A549 (cell line): ENCODE results near the gene GRM6. TPM values are rescaled to one million over a fixed set of nuclear protein-coding genes. Genes with fewer than 3 reads are reported as not detected.

ENCODE experiments used
- ATAC-seq, 2 experiments: fragments of 200-7000 bp in 1 of 2; fragments of >200 bp in 1 of 2; cut with Nextera tagmentation in 1 of 2; cut with Tn5 transposase in 1 of 2; 3 replicates each; pipeline versions ENCODE4 v1.8.0 to v1.9.1; 2018 to 2020; ENCODE audit warnings: mild to moderate bottlenecking in 1 of 2, moderate library complexity in 1 of 2
- CTCF ChIA-PET: fragments of 300-600 bp; sonication (Branson Sonifier 250); formaldehyde crosslinking; extraction: SDS; loops from one replicate; lab custom pipeline; 2021; ENCODE audit warnings: antibody characterized with exemption, inconsistent platforms; lab: Yijun Ruan, JAX
- POLR2A ChIA-PET: fragments of 350-600 bp; formaldehyde crosslinking; extraction: SDS; loops from one replicate; lab custom pipeline; 2021; ENCODE audit warnings: antibody characterized with exemption, inconsistent platforms; lab: Yijun Ruan, JAX
- DNase-seq, 2 experiments: peaks; one replicate each; pipeline versions ENCODE4 v3.0.0 to v3.0.0-alpha.2; 2011 to 2016; ENCODE audit warnings: low read depth in 1 of 2, low spot score in 1 of 2
- FAIRE-seq: peaks from 2 replicates; lab custom pipeline; 2011; peaks lifted over from hg19 to GRCh38; lab: Jason Lieb, UNC
- H3K27ac ChIP-seq, 2 experiments: fragments of >200 bp; sonication (Bioruptor Twin); formaldehyde crosslinking; 3 replicates each; pipeline ENCODE4 v1.5.1; 2016 to 2017
- H3K4me1 ChIP-seq: fragments of >200 bp; sonication (Bioruptor Twin); formaldehyde crosslinking; 3 replicates; pipeline ENCODE4 v1.6.1; 2016
- H3K4me2 ChIP-seq: fragments of >200 bp; sonication (Bioruptor Twin); formaldehyde crosslinking; 3 replicates; pipeline ENCODE4 v1.6.1; 2016
- H3K4me3 ChIP-seq: fragments of >200 bp; sonication (Bioruptor Twin); formaldehyde crosslinking; 3 replicates; pipeline ENCODE4 v1.5.1; 2016
- H3K9me3 ChIP-seq: fragments of >200 bp; sonication (Bioruptor Twin); formaldehyde crosslinking; 3 replicates; pipeline ENCODE4 v1.6.1; 2016
- BCL3 ChIP-seq: fragments of >200 bp; sonication (Bioruptor Twin); formaldehyde crosslinking; IDR thresholded peaks from 3 replicates; pipeline ENCODE4 v1.6.1; 2016
- BHLHE40 ChIP-seq: IDR thresholded peaks from 2 replicates; pipeline ENCODE4 v1.6.1; 2012; ENCODE audit warnings: low read depth, low read length, inconsistent platforms
- CBX8 ChIP-seq: fragments of 200-600 bp; sonication (generic); IDR thresholded peaks from 2 replicates; pipeline ENCODE4 v1.6.1; 2016
- CEBPB ChIP-seq, 2 experiments: fragments of >200 bp in 1 of 2; sonication (Bioruptor Twin) in 1 of 2; formaldehyde crosslinking in 1 of 2; IDR thresholded peaks; 2 replicates each; pipeline ENCODE4 v1.6.1; 2012 to 2016
- CTCF ChIP-seq: fragments of >200 bp; sonication (Bioruptor Twin); formaldehyde crosslinking; IDR thresholded peaks from 3 replicates; pipeline ENCODE4 v1.5.1; 2016
- EHMT2 ChIP-seq: fragments of 200-600 bp; sonication (generic); IDR thresholded peaks from 2 replicates; pipeline ENCODE4 v1.6.1; 2016; ENCODE audit warnings: antibody characterized with exemption, low read depth, mild to moderate bottlenecking, moderate library complexity
- ELK1 ChIP-seq: fragments of 150-350 bp; IDR thresholded peaks from 2 replicates; pipeline ENCODE4 v1.6.1; 2014; ENCODE audit warnings: low read depth, mild to moderate bottlenecking, low read length
- ESRRA ChIP-seq: fragments of 150-350 bp; IDR thresholded peaks from 2 replicates; pipeline ENCODE4 v1.6.1; 2014; ENCODE audit warnings: mild to moderate bottlenecking, low read length, borderline replicate concordance
- HDAC2 ChIP-seq: fragments of 200-600 bp; sonication (generic); IDR thresholded peaks from 2 replicates; pipeline ENCODE4 v1.6.1; 2016
- HEYL ChIP-seq: fragments of 250-450 bp; sonication (Bioruptor Pico); IDR thresholded peaks from 2 replicates; pipeline ENCODE4 v1.8.0; 2021; ENCODE audit warnings: mild to moderate bottlenecking, moderate library complexity
- HOXB13 ChIP-seq: fragments of 250-450 bp; sonication (Bioruptor Pico); IDR thresholded peaks from 2 replicates; pipeline ENCODE4 v1.5.0; 2020; ENCODE audit warnings: low read depth, mild to moderate bottlenecking, moderate library complexity
- JUNB ChIP-seq: fragments of >200 bp; sonication (Bioruptor Twin); formaldehyde crosslinking; IDR thresholded peaks from 2 replicates; pipeline ENCODE4 v1.6.1; 2016
- KDM1A ChIP-seq: fragments of 200-600 bp; sonication (generic); IDR thresholded peaks from 2 replicates; pipeline ENCODE4 v1.6.1; 2016; ENCODE audit warnings: low read depth, mild to moderate bottlenecking
- KDM5A ChIP-seq: fragments of 200-600 bp; sonication (generic); IDR thresholded peaks from 2 replicates; pipeline ENCODE4 v1.6.1; 2016; ENCODE audit warnings: antibody characterized with exemption, mild to moderate bottlenecking
- PHF8 ChIP-seq: fragments of 200-600 bp; sonication (generic); IDR thresholded peaks from 2 replicates; pipeline ENCODE4 v1.6.1; 2016; ENCODE audit warnings: low read depth, mild to moderate bottlenecking, antibody characterized with exemption, moderate library complexity, borderline replicate concordance
- RAD21 ChIP-seq, 2 experiments: fragments of >200 bp in 1 of 2; sonication (Bioruptor Twin) in 1 of 2; formaldehyde crosslinking in 1 of 2; IDR thresholded peaks in 1 of 2; conservative IDR thresholded peaks in 1 of 2; 2 replicates in 1 of 2; 3 replicates in 1 of 2; pipeline ENCODE4 v1.6.1; 2012 to 2018; ENCODE audit warnings: inconsistent platforms in 1 of 2
- RCOR1 ChIP-seq: fragments of 150-350 bp; IDR thresholded peaks from 2 replicates; pipeline ENCODE4 v1.6.1; 2014; ENCODE audit warnings: antibody characterized with exemption, low read length, low read depth
- RFX5 ChIP-seq: fragments of 450-650 bp; IDR thresholded peaks from 2 replicates; pipeline ENCODE4 v1.7.1; 2014; ENCODE audit warnings: antibody characterized with exemption, mild to moderate bottlenecking, moderate library complexity
- RNF2 ChIP-seq: fragments of 200-600 bp; sonication (generic); IDR thresholded peaks from 2 replicates; pipeline ENCODE4 v1.6.1; 2016; ENCODE audit warnings: low read depth, mild to moderate bottlenecking, antibody characterized with exemption, moderate library complexity, borderline replicate concordance
- SREBF2 ChIP-seq: fragments of 450-650 bp; IDR thresholded peaks from 2 replicates; pipeline ENCODE4 v1.6.1; 2014; ENCODE audit warnings: mild to moderate bottlenecking, moderate library complexity
- TFCP2L1 ChIP-seq: fragments of 250-450 bp; sonication (Bioruptor Pico); IDR thresholded peaks from 2 replicates; pipeline ENCODE4 v1.5.0; 2021; ENCODE audit warnings: mild to moderate bottlenecking
- TP53 ChIP-seq: fragments of 250-450 bp; sonication (Bioruptor Pico); IDR thresholded peaks from 2 replicates; pipeline ENCODE4 v1.5.0; 2021; ENCODE audit warnings: mild to moderate bottlenecking, moderate library complexity
- ZC3H11A ChIP-seq: fragments of 450-650 bp; IDR thresholded peaks from 2 replicates; pipeline ENCODE4 v1.6.1; 2014; ENCODE audit warnings: antibody characterized with exemption, mild to moderate bottlenecking
- ZFP36 ChIP-seq: fragments of 450-650 bp; IDR thresholded peaks from 2 replicates; pipeline ENCODE4 v1.6.1; 2014; ENCODE audit warnings: borderline replicate concordance; ENCODE audit not compliant: partially characterized antibody
- WGBS: methylation state at CpG from one replicate; pipeline ENCODE4 v1.1.6; 2017; ENCODE audit errors: missing lambda C conversion rate; 5-methylcytosine and 5-hydroxymethylcytosine counted together
- polyA plus RNA-seq, 4 experiments: library from polyadenylated mRNA; depleted of rRNA in 3 of 4; stranded (reverse); fragments of >200 nt; fragmentation: RNase III in 1 of 4; extraction: RNeasy Plus Mini Kit Qiagen cat#74134 plus additional on column Dnase treatment in 1 of 4; gene quantifications; 2 replicates in 3 of 4; 3 replicates in 1 of 4; pipeline ENCODE4 v1.2.3, GENCODE V29; 2011 to 2017
- TF ChIP-seq, protein P1 (sequence below): fragments of 200-600 bp; sonication (generic); IDR thresholded peaks from 2 replicates; pipeline ENCODE4 v1.6.1; 2016; ENCODE audit warnings: antibody characterized with exemption, mild to moderate bottlenecking, moderate library complexity
- TF ChIP-seq, protein P2 (sequence below): IDR thresholded peaks from 2 replicates; pipeline ENCODE4 v1.6.1; 2012; ENCODE audit warnings: low read depth, borderline replicate concordance
- TF ChIP-seq, protein P3 (sequence below): fragments of 250-450 bp; sonication (Bioruptor Pico); IDR thresholded peaks from 2 replicates; pipeline ENCODE4 v1.5.0; 2020; ENCODE audit warnings: low read depth, mild to moderate bottlenecking, moderate library complexity

Gene GRM6
- polyA plus RNA-seq, 2 of the 4 experiments (the other 2 are of a cell fraction) = not detected

- TF ChIP-seq, protein P1, sequence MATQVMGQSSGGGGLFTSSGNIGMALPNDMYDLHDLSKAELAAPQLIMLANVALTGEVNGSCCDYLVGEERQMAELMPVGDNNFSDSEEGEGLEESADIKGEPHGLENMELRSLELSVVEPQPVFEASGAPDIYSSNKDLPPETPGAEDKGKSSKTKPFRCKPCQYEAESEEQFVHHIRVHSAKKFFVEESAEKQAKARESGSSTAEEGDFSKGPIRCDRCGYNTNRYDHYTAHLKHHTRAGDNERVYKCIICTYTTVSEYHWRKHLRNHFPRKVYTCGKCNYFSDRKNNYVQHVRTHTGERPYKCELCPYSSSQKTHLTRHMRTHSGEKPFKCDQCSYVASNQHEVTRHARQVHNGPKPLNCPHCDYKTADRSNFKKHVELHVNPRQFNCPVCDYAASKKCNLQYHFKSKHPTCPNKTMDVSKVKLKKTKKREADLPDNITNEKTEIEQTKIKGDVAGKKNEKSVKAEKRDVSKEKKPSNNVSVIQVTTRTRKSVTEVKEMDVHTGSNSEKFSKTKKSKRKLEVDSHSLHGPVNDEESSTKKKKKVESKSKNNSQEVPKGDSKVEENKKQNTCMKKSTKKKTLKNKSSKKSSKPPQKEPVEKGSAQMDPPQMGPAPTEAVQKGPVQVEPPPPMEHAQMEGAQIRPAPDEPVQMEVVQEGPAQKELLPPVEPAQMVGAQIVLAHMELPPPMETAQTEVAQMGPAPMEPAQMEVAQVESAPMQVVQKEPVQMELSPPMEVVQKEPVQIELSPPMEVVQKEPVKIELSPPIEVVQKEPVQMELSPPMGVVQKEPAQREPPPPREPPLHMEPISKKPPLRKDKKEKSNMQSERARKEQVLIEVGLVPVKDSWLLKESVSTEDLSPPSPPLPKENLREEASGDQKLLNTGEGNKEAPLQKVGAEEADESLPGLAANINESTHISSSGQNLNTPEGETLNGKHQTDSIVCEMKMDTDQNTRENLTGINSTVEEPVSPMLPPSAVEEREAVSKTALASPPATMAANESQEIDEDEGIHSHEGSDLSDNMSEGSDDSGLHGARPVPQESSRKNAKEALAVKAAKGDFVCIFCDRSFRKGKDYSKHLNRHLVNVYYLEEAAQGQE = no peak
- no peak for TF ChIP-seq SREBF2
- no peak for TF ChIP-seq KDM1A
- TF ChIP-seq HDAC2 = no peak
- TF ChIP-seq, protein P2, sequence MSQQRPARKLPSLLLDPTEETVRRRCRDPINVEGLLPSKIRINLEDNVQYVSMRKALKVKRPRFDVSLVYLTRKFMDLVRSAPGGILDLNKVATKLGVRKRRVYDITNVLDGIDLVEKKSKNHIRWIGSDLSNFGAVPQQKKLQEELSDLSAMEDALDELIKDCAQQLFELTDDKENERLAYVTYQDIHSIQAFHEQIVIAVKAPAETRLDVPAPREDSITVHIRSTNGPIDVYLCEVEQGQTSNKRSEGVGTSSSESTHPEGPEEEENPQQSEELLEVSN = peak; percentile 27; the same call in 1 of the 2 replicates
- no peak for TF ChIP-seq ZFP36
- TF ChIP-seq ESRRA = no peak
- TF ChIP-seq, protein P3, sequence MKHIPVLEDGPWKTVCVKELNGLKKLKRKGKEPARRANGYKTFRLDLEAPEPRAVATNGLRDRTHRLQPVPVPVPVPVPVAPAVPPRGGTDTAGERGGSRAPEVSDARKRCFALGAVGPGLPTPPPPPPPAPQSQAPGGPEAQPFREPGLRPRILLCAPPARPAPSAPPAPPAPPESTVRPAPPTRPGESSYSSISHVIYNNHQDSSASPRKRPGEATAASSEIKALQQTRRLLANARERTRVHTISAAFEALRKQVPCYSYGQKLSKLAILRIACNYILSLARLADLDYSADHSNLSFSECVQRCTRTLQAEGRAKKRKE (CRISPR knock-in tag) = no peak
- no peak for TF ChIP-seq BCL3
Measured at GRCh38 chr5:179023528-179024189, 28.5 kb upstream of the GRM6 start, which contains the start of gene ZNF879 (continued).

- no peak overlapping the region for H3K4me2 ChIP-seq
- no peak overlapping the region for H3K4me3 ChIP-seq
- WGBS = 7% methylated on average over 1 of the region's 1 CpG
- H3K27ac ChIP-seq = no peak overlapping the region
- TF ChIP-seq RFX5 = no peak
- TF ChIP-seq RNF2 = no peak
- no peak for TF ChIP-seq CEBPB (IDR thresholded peaks at IDR 0.05)
- TF ChIP-seq HOXB13 (CRISPR knock-in tag) = no peak
- TF ChIP-seq HDAC2 = no peak
- no peak for TF ChIP-seq EHMT2
- TF ChIP-seq HEYL = no peak
- TF ChIP-seq CBX8 = no peak
- no peak for TF ChIP-seq KDM5A
- TF ChIP-seq PHF8 = no peak
- TF ChIP-seq TFCP2L1 (CRISPR knock-in tag) = no peak
- TF ChIP-seq, all 56 proteins: peak for 0
- ChIA-PET POLR2A (no interaction called here), CTCF (no interaction called here)
- H3K9me3 ChIP-seq = peaks cover 12% of the 10 kb centered on the region
- FAIRE-seq (no peak), ATAC-seq (no peak), DNase-seq (no peak)
- H3K4me1 ChIP-seq = no peaks in the 10 kb centered on the region
Measured at GRCh38 chr5:179008667-179009066, 13.5 kb upstream of the GRM6 start.

- H3K27ac ChIP-seq = no peak overlapping the region
- H3K4me3 ChIP-seq = no peak overlapping the region
- CTCF ChIA-PET = no interaction called here
- ATAC-seq (no peak), DNase-seq (no peak), FAIRE-seq (no peak)
- 17% methylated on average over 2 of the region's 2 CpGs for WGBS
- no peaks in the 10 kb centered on the region for H3K4me1 ChIP-seq
- POLR2A ChIA-PET = no interaction called here
- H3K4me2 ChIP-seq = no peak overlapping the region
- H3K9me3 ChIP-seq = peaks cover 10% of the 10 kb centered on the region
- TF ChIP-seq HEYL (no peak), ELK1 (no peak), PHF8 (no peak), RAD21 (conservative IDR thresholded peaks at IDR 0.05 in 1 of 2, IDR thresholded peaks at IDR 0.05 in 1 of 2) (no peak), TP53 (CRISPR knock-in tag) (no peak), BHLHE40 (no peak), CTCF (no peak), ZC3H11A (no peak), RCOR1 (no peak), JUNB (no peak)
Measured at GRCh38 chr5:179006564-179006963, 11.4 kb upstream of the GRM6 start.
